Measurements from ENCODE around the gene FBXL2.

DNA sequence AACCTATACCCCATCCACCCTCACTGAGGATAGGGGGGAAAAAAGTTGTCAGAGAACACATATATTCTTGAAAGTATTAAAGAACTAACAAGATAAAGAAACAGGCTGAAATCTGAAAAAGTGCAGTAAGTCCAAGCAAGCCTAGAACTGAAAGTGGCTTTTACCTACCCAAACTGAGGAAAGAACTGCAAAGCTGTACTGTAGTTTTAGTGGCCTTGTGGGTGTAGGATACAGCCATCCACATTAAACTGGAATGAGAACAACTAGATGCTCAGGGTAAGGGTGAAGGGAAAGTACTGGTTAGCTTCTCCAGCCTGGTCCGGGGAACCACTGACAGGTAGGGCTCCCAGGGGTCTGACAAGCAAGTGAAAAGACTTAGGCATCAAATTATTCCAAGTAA is 152.8 kb downstream of the FBXL2 start:
- TF ChIP-seq, protein P1, sequence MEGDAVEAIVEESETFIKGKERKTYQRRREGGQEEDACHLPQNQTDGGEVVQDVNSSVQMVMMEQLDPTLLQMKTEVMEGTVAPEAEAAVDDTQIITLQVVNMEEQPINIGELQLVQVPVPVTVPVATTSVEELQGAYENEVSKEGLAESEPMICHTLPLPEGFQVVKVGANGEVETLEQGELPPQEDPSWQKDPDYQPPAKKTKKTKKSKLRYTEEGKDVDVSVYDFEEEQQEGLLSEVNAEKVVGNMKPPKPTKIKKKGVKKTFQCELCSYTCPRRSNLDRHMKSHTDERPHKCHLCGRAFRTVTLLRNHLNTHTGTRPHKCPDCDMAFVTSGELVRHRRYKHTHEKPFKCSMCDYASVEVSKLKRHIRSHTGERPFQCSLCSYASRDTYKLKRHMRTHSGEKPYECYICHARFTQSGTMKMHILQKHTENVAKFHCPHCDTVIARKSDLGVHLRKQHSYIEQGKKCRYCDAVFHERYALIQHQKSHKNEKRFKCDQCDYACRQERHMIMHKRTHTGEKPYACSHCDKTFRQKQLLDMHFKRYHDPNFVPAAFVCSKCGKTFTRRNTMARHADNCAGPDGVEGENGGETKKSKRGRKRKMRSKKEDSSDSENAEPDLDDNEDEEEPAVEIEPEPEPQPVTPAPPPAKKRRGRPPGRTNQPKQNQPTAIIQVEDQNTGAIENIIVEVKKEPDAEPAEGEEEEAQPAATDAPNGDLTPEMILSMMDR (IDR thresholded peaks at IDR 0.05; ENCODE audit: low read length), result no peak
- no peak for TF ChIP-seq EZH2 (IDR thresholded peaks at IDR 0.05; ENCODE audit: borderline replicate concordance, low read length)
